Measurements from ENCODE around the gene NXPE3. TPM values are rescaled to one million over a fixed set of nuclear protein-coding genes. Genes with fewer than 3 reads are reported as not detected.

NXPE3 gene
- total and polyA plus RNA-seq, 9 of the 15 experiments (the other 6 are each of a cell fraction or from before 2014, with no cell fraction given) = 0.25 to 2.5 (median 0.95) TPM

DNA sequence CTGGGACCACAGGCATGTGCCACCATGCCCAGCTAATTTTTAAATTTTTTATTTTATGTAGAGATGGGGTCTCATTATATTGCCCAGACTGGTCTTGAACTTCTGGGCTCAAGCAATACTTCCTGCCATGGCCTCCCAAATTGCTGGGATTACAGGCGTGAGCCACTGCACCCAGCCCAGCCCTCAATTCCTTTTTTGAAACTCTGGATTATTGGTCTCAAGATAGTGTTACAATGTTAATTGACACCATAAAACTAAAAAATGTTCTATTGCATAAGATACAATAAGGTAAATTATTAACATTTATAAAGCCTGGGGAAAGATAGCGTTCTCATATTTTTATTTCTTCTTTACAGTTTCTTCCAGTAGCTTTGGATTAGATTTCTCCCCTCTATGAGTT is 66.4 kb downstream of the NXPE3 start:
- Histone ChIP-seq H3K79me2 (ENCODE audit: control insufficient read depth, insufficient read depth, low read length) (peaks cover 9% of the 10 kb centered on the region), H3K4me1 (replicated peaks in 1 of 2; ENCODE audit: control insufficient read depth in 2 of 2, insufficient read depth in 2 of 2, low read length in 2 of 2) (peaks cover 6 to 10% of the 10 kb centered on the region in 2 experiments; a peak in 3 of 5 replicates), H3K4me3 (no peak overlapping the region), H3K27ac (ENCODE audit: extremely low read depth, low read depth, low read length) (no peak overlapping the region), H3K27me3 (ENCODE audit: control insufficient read depth in 2 of 2, insufficient read depth in 2 of 2, low read length in 2 of 2) (no peaks in the 10 kb centered on the region), H2AFZ (ENCODE audit: low read depth, low read length) (no peak overlapping the region), H3K9me1 (ENCODE audit: control insufficient read depth, insufficient read depth, low read length) (no peaks in the 10 kb centered on the region), H3K9ac (ENCODE audit: insufficient read depth in 1 of 2, low read depth in 2 of 2, low read length in 2 of 2) (no peak overlapping the region), H3K4me2 (ENCODE audit: insufficient read depth, low read length) (no peak overlapping the region), H4K20me1 (replicated peaks; ENCODE audit: control insufficient read depth, insufficient read depth, low read length) (no peaks in the 10 kb centered on the region), H3K36me3 (ENCODE audit: control insufficient read depth, insufficient read depth, low read length) (no peaks in the 10 kb centered on the region), H3K9me3 (replicated peaks; ENCODE audit: control insufficient read depth, insufficient read depth, low read depth, low read length) (no peaks in the 10 kb centered on the region)
- 90% methylated on average over 1 of the region's 2 CpGs for WGBS (ENCODE audit: insufficient coverage, low coverage, missing lambda C conversion rate)
- TF ChIP-seq DPF2 (IDR thresholded peaks at IDR 0.05) (no peak), PHTF2 (CRISPR knock-in tag; IDR thresholded peaks at IDR 0.05) (no peak), SP1 (CRISPR knock-in tag; IDR thresholded peaks at IDR 0.05) (no peak), ZNF75A (CRISPR knock-in tag; IDR thresholded peaks at IDR 0.05) (no peak), NFE2 (IDR thresholded peaks at IDR 0.05; ENCODE audit: low read depth) (no peak)
- CTCF ChIA-PET (ENCODE audit: low intra/inter-chr PET ratio) = no interaction called here
- in situ Hi-C loops (cut with MboI) (no loop called here), intact Hi-C loops (cut with micrococcal nuclease) (no loop called here)
- POLR2A ChIA-PET = no interaction called here
- DNase-seq (ENCODE audit: extremely low read depth in 1 of 4, low spot score in 3 of 4) (no peak), ATAC-seq (no peak), FAIRE-seq (no peak)
- BruUV-seq (replicated peaks) = no TSS peak

DNA sequence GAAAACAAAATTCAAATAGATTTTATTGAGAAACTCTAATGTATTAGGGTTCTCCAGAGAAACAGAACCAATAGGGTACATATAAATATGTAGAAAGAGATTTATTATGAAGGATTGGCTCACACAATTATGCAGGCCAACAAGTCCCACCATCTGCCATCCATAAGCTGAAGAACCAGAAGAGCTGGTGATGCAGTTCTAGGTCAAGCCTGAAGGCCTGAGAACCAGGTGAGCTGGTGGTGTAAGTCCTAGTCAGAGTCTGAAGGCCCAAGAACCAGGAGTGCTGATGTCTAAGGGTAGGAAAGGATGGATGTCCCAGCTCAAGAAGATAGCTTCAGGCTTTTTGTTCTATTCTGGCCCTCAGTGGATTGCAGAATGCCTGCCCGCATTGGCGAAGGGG is 67.7 kb downstream of the NXPE3 start:
- intact Hi-C loops (cut with micrococcal nuclease) = no loop called here
- no peaks in the 10 kb centered on the region for H3K9me1 ChIP-seq (ENCODE audit: control insufficient read depth, insufficient read depth, low read length)
- ATAC-seq = no peak
- ChIA-PET CTCF (ENCODE audit: low intra/inter-chr PET ratio) (no interaction called here), POLR2A (interaction anchor here (0.7 kb wide), 1 partner anchor 19 kb away, joined by 4 read pairs; no protein-coding TSS in a partner anchor)
- H3K36me3 ChIP-seq (ENCODE audit: control insufficient read depth, insufficient read depth, low read length) = peaks cover 2% of the 10 kb centered on the region; the same call in 2 of the 3 replicates
- no TSS peak for BruUV-seq (replicated peaks)
- no peak overlapping the region for H3K9ac ChIP-seq (ENCODE audit: insufficient read depth in 1 of 2, low read depth in 2 of 2, low read length in 2 of 2)
- TF ChIP-seq SRSF3 (IDR thresholded peaks at IDR 0.05; ENCODE audit: insufficient read depth, low read length) = no peak
- TF ChIP-seq, protein P1, sequence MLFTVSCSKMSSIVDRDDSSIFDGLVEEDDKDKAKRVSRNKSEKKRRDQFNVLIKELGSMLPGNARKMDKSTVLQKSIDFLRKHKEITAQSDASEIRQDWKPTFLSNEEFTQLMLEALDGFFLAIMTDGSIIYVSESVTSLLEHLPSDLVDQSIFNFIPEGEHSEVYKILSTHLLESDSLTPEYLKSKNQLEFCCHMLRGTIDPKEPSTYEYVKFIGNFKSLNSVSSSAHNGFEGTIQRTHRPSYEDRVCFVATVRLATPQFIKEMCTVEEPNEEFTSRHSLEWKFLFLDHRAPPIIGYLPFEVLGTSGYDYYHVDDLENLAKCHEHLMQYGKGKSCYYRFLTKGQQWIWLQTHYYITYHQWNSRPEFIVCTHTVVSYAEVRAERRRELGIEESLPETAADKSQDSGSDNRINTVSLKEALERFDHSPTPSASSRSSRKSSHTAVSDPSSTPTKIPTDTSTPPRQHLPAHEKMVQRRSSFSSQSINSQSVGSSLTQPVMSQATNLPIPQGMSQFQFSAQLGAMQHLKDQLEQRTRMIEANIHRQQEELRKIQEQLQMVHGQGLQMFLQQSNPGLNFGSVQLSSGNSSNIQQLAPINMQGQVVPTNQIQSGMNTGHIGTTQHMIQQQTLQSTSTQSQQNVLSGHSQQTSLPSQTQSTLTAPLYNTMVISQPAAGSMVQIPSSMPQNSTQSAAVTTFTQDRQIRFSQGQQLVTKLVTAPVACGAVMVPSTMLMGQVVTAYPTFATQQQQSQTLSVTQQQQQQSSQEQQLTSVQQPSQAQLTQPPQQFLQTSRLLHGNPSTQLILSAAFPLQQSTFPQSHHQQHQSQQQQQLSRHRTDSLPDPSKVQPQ (CRISPR knock-in tag; IDR thresholded peaks at IDR 0.05; ENCODE audit: borderline replicate concordance) = no peak
- no peak for TF ChIP-seq SRSF9 (IDR thresholded peaks at IDR 0.05; ENCODE audit: borderline replicate concordance, low read depth, low read length)
- no peak for TF ChIP-seq HMGN3 (IDR thresholded peaks at IDR 0.05; ENCODE audit: borderline replicate concordance, extremely low read depth, insufficient read length, low read depth, low read length)
- no peak overlapping the region for H3K4me3 ChIP-seq
- H3K79me2 ChIP-seq (ENCODE audit: control insufficient read depth, insufficient read depth, low read length) = peaks cover 21% of the 10 kb centered on the region
- no peak overlapping the region for H3K4me2 ChIP-seq (ENCODE audit: insufficient read depth, low read length)
- FAIRE-seq = no peak
- DNase-seq (ENCODE audit: extremely low read depth in 1 of 4, low spot score in 3 of 4) = no peak
- peaks cover 8 to 10% of the 10 kb centered on the region in 2 experiments; a peak in 3 of 5 replicates for H3K4me1 ChIP-seq (replicated peaks in 1 of 2; ENCODE audit: control insufficient read depth in 2 of 2, insufficient read depth in 2 of 2, low read length in 2 of 2)
- no peak overlapping the region for H2AFZ ChIP-seq (ENCODE audit: low read depth, low read length)
- H3K27ac ChIP-seq (ENCODE audit: extremely low read depth, low read depth, low read length) = no peak overlapping the region
- no peaks in the 10 kb centered on the region for H3K27me3 ChIP-seq (ENCODE audit: control insufficient read depth in 2 of 2, insufficient read depth in 2 of 2, low read length in 2 of 2)
- H4K20me1 ChIP-seq (replicated peaks; ENCODE audit: control insufficient read depth, insufficient read depth, low read length) = peaks cover 6% of the 10 kb centered on the region; the same call in 1 of the 2 replicates
- H3K9me3 ChIP-seq (replicated peaks; ENCODE audit: control insufficient read depth, insufficient read depth, low read depth, low read length) = no peaks in the 10 kb centered on the region
- 100% methylated on average over 1 of the region's 2 CpGs for WGBS (ENCODE audit: insufficient coverage, low coverage, missing lambda C conversion rate)
- in situ Hi-C loops (cut with MboI) = no loop called here

Measured in K562 (cell line).